ENCODE data around the gene ACACB. TPM values are rescaled to one million over a fixed set of nuclear protein-coding genes. Genes with fewer than 3 reads are reported as not detected.

ACACB gene
- total and polyA plus RNA-seq, 12 donors, result 12.8 to 241 (median 107) TPM

- Histone ChIP-seq H3K36me3 (peaks cover 0 to 25% (median 8%) of the 10 kb centered on the region in 9 donors), H3K27ac (no peak overlapping the region), H3K9me3 (no peaks in the 10 kb centered on the region), H3K4me1 (peaks cover 18 to 46% (median 32%) of the 10 kb centered on the region in 9 donors), H3K27me3 (no peaks in the 10 kb centered on the region), H3K4me3 (peak overlapping the region in 4 of 10 donors; percentile 73 to 91 (median 88))
- TF ChIP-seq, protein P1, sequence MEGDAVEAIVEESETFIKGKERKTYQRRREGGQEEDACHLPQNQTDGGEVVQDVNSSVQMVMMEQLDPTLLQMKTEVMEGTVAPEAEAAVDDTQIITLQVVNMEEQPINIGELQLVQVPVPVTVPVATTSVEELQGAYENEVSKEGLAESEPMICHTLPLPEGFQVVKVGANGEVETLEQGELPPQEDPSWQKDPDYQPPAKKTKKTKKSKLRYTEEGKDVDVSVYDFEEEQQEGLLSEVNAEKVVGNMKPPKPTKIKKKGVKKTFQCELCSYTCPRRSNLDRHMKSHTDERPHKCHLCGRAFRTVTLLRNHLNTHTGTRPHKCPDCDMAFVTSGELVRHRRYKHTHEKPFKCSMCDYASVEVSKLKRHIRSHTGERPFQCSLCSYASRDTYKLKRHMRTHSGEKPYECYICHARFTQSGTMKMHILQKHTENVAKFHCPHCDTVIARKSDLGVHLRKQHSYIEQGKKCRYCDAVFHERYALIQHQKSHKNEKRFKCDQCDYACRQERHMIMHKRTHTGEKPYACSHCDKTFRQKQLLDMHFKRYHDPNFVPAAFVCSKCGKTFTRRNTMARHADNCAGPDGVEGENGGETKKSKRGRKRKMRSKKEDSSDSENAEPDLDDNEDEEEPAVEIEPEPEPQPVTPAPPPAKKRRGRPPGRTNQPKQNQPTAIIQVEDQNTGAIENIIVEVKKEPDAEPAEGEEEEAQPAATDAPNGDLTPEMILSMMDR (IDR thresholded peaks at IDR 0.05), result no peak
- intact Hi-C loops (cut with DNase I), result loop anchor here in 3 of 10 donors (10.0 kb wide), 6 partner anchors 142 to 532 kb away; partner anchors contain the start of genes DAO (in 2 of the 3), ISCU (in 1 of the 3) and SART3 (in 1 of the 3)
- WGBS, 2 donors, result 38 to 44% methylated on average over 11 of the region's 11 CpGs
- DNase-seq, result no peak
- no peak for ATAC-seq
Measured at GRCh38 chr12:109097140-109097434, 19.3 kb upstream of the ACACB start.

- Histone ChIP-seq H3K27me3 (no peaks in the 10 kb centered on the region), H3K4me1 (peaks cover 17 to 41% (median 28%) of the 10 kb centered on the region in 9 donors), H3K9me3 (no peaks in the 10 kb centered on the region), H3K4me3 (peak within 1 kb of the TSS; percentile 62 to 91 (median 79)), H3K36me3 (peaks cover 0 to 31% (median 13%) of the 10 kb centered on the region in 9 donors), H3K27ac (peak within 1 kb of the TSS; percentile 66 to 94 (median 88))
- intact Hi-C loops (cut with DNase I), result loop anchor here in 3 of 10 donors (10.0 kb wide), 6 partner anchors 143 to 533 kb away; partner anchors contain the start of genes DAO (in 2 of the 3), ISCU (in 1 of the 3) and SART3 (in 1 of the 3)
- DNase-seq, result peak; percentile 98
- WGBS, 2 donors, result 1% methylated on average over 68 to 71 of the region's 71 CpGs
- TF ChIP-seq, protein P1 (IDR thresholded peaks at IDR 0.05), result no peak
- ATAC-seq, result peak; percentile 95 to 98 (median 97)
Measured at GRCh38 chr12:109097435-109098182, 18.8 kb upstream of the ACACB start, which contains the start of gene UNG. TSS of gene UNG (plus strand) at chr12:109097597. CDS start at chr12:109097680, 83 bp downstream.

DNA sequence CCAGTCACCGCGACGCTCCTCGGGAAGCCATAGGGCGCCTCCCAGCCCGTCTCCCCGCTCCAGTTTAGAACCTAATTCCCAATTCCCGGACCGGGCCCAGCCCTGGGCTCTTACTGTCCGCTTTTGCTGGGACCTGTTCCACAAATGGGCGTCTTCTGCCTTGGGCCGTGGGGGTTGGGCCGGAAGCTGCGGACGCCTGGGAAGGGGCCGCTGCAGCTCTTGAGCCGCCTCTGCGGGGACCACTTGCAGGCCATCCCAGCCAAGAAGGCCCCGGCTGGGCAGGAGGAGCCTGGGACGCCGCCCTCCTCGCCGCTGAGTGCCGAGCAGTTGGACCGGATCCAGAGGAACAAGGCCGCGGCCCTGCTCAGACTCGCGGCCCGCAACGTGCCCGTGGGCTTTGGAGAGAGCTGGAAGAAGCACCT lies 18.2 kb upstream of the ACACB start:
- peaks cover 0 to 37% (median 18%) of the 10 kb centered on the region in 9 donors for H3K36me3 ChIP-seq
- H3K4me1 ChIP-seq, result peaks cover 12 to 35% (median 22%) of the 10 kb centered on the region in 9 donors
- H3K27me3 ChIP-seq, result no peaks in the 10 kb centered on the region
- H3K4me3 ChIP-seq, result peak overlapping the region; percentile 62 to 91 (median 79)
- peak; percentile 70 to 76 for DNase-seq
- WGBS, 2 donors, result 0% methylated on average over 32 of the region's 32 CpGs
- TF ChIP-seq, protein P1 (IDR thresholded peaks at IDR 0.05), result no peak
- ATAC-seq, result peak; percentile 46 to 77 (median 68)
- peak overlapping the region; percentile 66 to 94 (median 88) for H3K27ac ChIP-seq
- intact Hi-C loops (cut with DNase I), result loop anchor here in 3 of 10 donors (10.0 kb wide), 6 partner anchors 143 to 533 kb away; partner anchors contain the start of genes DAO (in 2 of the 3), ISCU (in 1 of the 3) and SART3 (in 1 of the 3)
- no peaks in the 10 kb centered on the region for H3K9me3 ChIP-seq

DNA sequence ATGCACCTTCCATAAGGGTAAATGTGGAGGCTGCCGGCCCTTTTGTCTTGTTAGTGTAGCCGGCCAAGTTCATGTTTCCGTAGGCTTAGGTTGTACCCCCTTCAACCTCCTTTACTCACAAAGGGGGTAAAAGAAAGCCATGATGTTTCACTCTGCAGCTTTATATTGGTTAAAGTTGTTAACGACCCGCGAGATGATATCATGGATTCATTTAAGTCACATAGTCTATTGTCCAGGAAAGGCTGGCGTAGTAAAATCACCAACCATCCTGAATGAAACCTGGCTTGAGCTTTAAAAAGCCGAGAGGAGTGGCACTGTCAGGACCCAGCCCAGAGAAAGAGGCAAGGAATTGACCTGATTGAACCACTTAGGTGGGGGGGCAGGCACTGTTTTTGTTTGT lies 17.7 kb upstream of the ACACB start:
- intact Hi-C loops (cut with DNase I), result loop anchor here in 3 of 10 donors (10.0 kb wide), 6 partner anchors 144 to 534 kb away; partner anchors contain the start of genes DAO (in 2 of the 3), ISCU (in 1 of the 3) and SART3 (in 1 of the 3)
- 3% methylated on average over 8 of the region's 8 CpGs for WGBS, 2 donors
- H3K4me3 ChIP-seq, result peak overlapping the region; percentile 62 to 91 (median 79)
- DNase-seq (no peak), ATAC-seq (peak in 4 of 8 donors; percentile 1 to 6 (median 2))
- H3K36me3 ChIP-seq, result peaks cover 0 to 41% (median 23%) of the 10 kb centered on the region in 9 donors
- peak overlapping the region; percentile 66 to 94 (median 88) for H3K27ac ChIP-seq
- peaks cover 12 to 31% (median 21%) of the 10 kb centered on the region in 9 donors for H3K4me1 ChIP-seq
- no peaks in the 10 kb centered on the region for H3K27me3 ChIP-seq
- no peaks in the 10 kb centered on the region for H3K9me3 ChIP-seq
- TF ChIP-seq, protein P1 (IDR thresholded peaks at IDR 0.05), result no peak

Data from heart right ventricle (tissue), 16 donors.